GM18951 (cell line): ENCODE results near the gene RC3H2.
"Not testable (repeated sequence)": the region's sequence is repeated elsewhere in the genome, so short reads cannot be mapped to it uniquely, and the experiment has no call there.

ENCODE experiments used
- POLR2A ChIP-seq: IDR thresholded peaks from 4 replicates; pipeline ENCODE4 v1.6.1; 2011; ENCODE audit warnings: mild to moderate bottlenecking; ENCODE audit not compliant: insufficient read length, insufficient read depth; ENCODE audit errors: extremely low read depth
- in situ Hi-C: fragments of 300-500 bp; cut with MboI; formaldehyde crosslinking; loops from one replicate; pipeline ENCODE4 v1.12.0; 2022; ENCODE audit warnings: low sequenced_read_pairs, mixed read lengths, inconsistent platforms; ENCODE audit not compliant: unreplicated experiment

RC3H2 gene

GRCh38 chr9:122940454-122940748, 35.2 kb upstream of the RC3H2 start:
- in situ Hi-C loops = no loop called here
- no peak for TF ChIP-seq POLR2A

GRCh38 chr9:122939601-122940000, 34.4 kb upstream of the RC3H2 start:
- TF ChIP-seq POLR2A = no peak
- in situ Hi-C loops = no loop called here

GRCh38 chr9:122936883-122937282, 31.7 kb upstream of the RC3H2 start:
- TF ChIP-seq POLR2A = no peak
- in situ Hi-C loops = no loop called here

- no peak for TF ChIP-seq POLR2A
- in situ Hi-C loops = no loop called here
These were observed 31.3 kb upstream of the RC3H2 start for GRCh38 chr9:122936464-122936863.

- TF ChIP-seq POLR2A = peak; percentile 89
- in situ Hi-C loops = no loop called here
These were observed 26.3 kb upstream of the RC3H2 start, which contains the start of gene ZBTB26 for GRCh38 chr9:122931226-122932121. Gene ZBTB26 (minus strand): TSS chr9:122931512. CDS start chr9:122919934, 11,578 bp downstream.

- in situ Hi-C loops = no loop called here
- TF ChIP-seq POLR2A = no peak
These were observed 25.5 kb upstream of the RC3H2 start for GRCh38 chr9:122930541-122931225.

- in situ Hi-C loops = no loop called here
- no peak for TF ChIP-seq POLR2A
These were observed 24.7 kb upstream of the RC3H2 start for GRCh38 chr9:122929796-122930354.

GRCh38 chr9:122923947-122924346, 18.8 kb upstream of the RC3H2 start:
- TF ChIP-seq POLR2A = no peak
- in situ Hi-C loops = no loop called here

- in situ Hi-C loops = no loop called here
These were observed 17.6 kb upstream of the RC3H2 start for GRCh38 chr9:122922713-122923112.

GRCh38 chr9:122918310-122918709, 13.2 kb upstream of the RC3H2 start:
- in situ Hi-C loops = no loop called here
- TF ChIP-seq POLR2A = no peak

More at GRCh38 chr9:122922713-122923112, 17.6 kb upstream of the RC3H2 start:
- no peak for TF ChIP-seq POLR2A

- peak; percentile 67 for TF ChIP-seq POLR2A
- in situ Hi-C loops = no loop called here
These were observed 8.0 kb upstream of the RC3H2 start, which contains the start of gene ZBTB6 for GRCh38 chr9:122912964-122913673. Gene ZBTB6 (minus strand): TSS chr9:122913323. CDS start chr9:122912072, 1,251 bp downstream.

- in situ Hi-C loops = no loop called here
- TF ChIP-seq POLR2A = no peak
These were observed 7.5 kb upstream of the RC3H2 start for GRCh38 chr9:122912671-122912963.

GRCh38 chr9:122906122-122906521, 963 bp upstream of the RC3H2 start:
- in situ Hi-C loops = not testable (repeated sequence)
